Stromal cell of bone marrow (primary cell): ENCODE measurements around the gene TMEM132A.
A peak's percentile ranks its signal among the peaks of the same experiment; 100 is the strongest.

Source experiments
- DNase-seq: peaks from one replicate; pipeline ENCODE4 v3.0.0-alpha.2; 2012; ENCODE audit warnings: low read depth

The TMEM132A gene

DNA sequence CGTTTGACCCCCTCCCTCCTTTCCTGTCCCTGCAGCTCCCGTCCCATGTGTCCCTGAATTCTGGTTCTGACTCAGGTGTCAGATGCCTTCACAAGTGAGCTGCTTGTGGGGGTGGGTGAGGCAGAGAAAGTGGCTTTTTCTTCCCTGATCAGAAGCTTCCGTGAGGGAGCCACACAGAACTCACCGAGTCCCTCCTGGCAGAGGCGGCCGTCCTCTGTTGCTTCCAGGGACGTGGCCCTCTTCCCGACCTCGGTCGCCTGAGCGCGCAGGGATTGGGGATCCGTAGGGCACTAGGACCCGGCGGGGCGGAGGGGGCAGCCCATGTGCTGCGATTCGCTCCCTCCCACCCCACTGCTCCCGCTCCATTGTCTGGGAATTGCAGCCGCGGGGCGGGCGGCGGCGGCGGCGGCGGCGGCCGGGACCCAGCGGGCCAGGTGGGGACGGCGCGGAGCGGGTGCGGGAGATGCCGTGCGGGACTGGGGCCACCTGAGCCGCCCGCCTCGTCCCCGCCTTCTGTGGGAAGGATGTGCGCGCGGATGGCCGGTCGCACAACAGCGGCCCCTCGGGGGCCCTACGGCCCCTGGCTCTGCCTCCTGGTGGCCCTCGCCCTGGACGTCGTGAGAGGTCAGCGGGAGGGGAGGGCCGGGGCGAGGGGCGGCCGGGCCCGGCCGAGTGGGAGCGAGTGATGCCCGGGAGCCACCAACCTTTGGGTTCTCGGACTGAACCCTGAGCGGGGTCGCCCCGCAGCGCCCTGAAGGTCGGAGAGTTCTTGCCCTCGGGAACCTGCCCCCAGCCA is at the start of gene TMEM132A:
Gene TMEM132A (plus strand): TSS at position 351 of the 796 bp plus-strand sequence. CDS start 174 bp downstream, at position 525.
- peak; percentile 38 for DNase-seq

- no peak for DNase-seq
These were observed 48.7 kb upstream of the TMEM132A start for GRCh38 chr11:60875366-60876167.

DNA sequence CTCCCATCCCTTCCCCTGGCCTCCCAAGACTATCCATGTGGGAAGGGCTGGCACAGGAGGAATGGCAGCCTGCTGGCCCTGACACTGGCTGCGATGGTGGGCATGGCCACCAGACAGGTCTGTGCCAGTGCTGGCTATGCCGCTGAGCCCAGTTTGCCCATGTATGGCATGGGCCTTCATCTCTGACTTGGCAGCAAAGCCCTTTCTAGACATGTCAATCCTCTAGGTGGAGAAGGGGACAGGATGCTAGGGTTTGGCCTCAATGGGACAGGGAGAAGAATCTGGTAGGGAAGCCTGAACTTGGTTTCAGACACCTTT is 48.1 kb upstream of the TMEM132A start:
- no peak for DNase-seq

DNA sequence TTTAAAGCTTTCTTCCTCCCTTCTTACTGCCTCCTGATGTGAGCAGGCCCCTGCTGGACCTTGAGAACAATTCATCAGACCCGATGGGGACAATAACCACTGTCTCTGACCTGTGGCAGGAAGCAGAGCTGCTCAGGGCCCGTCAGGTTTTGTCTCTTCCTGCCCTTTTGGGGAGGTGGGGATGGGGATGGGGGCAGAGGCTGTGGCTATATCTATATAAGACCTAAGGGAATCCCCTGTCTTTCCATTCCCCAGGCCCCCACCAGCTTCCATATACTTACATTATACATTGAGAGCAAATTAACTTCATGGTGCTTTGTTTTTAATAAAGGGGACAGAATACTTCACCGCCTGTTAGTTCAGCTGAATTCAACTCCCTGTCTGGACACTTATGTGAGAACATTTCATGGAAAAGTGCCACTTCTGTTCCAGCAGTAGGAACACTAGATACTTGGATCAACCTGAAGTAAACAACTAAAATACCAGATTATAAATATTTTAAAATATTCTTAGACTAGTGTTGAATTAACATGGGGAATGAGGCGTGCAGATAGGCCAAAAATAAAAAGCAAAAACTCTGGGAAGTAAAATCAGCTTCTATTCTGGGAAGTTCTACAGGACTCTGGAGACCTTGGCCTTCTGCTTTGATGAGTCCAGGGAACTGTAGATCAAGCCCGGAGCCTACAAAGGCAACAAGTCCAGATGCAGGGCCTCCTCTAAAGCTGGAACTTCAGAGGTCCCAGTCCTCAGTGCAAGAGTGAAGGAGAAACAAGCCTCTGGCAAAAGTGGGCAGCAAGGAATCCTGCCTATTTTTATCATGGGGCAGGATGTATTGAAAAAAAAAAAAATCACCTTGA is 45.8 kb upstream of the TMEM132A start:
- DNase-seq: no peak

DNA sequence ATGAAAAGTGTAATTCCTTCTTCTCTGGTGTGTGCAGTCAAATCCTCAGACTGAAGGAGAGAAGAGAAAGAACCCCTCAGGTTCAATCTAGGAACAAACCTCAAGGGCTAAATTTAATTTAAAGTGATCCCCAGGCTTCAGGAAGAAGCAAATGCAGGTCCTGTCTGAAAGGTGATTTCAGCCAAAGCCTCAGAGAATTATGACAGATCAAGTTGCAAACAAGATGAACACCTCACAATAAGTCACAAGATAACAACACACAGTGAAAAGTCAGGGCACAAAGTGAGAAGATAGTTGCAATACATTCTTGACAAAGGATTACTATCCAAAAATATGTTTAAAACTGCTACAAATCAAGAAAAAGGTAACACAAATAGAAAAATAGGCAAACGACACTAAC is 45.2 kb upstream of the TMEM132A start:
- no peak for DNase-seq

- no peak for DNase-seq
These were observed 44.2 kb upstream of the TMEM132A start for GRCh38 chr11:60879971-60880588.

DNA sequence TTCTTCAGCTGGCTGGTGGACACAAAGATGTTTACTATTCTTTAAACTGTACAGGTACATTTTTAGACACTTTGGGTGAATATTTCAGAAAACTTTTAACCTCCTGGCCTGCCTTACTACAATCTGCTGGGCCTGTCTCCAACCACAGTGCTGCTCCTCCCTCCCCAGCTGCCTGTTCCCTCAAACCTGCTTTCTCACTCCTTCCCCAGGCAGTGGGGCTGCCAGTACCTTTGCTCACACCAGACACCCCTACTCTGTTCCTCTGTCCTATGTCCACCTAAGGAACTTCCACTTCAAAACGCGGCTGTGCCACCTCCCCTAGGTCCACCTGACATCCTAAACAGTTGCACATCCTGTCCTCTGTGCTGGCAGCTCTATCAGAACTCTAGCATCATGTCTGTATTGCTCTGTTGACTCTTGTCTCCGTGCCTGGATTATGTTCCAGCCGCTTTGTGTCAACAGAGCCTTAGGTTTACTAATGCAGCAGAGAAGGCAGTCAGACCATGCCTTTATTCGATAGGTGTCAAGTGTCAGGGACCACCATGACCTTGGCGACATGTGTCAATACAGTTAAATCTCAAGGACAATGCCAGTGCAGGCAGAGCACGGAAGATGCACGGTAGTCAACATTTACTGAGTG is 43.5 kb upstream of the TMEM132A start:
- DNase-seq: no peak

- no peak for DNase-seq
These were observed 36.7 kb upstream of the TMEM132A start for GRCh38 chr11:60887556-60887955.

GRCh38 chr11:60889869-60890311 is 34.4 kb upstream of the TMEM132A start:
- no peak for DNase-seq

GRCh38 chr11:60890696-60891095 is 33.6 kb upstream of the TMEM132A start:
- no peak for DNase-seq

- no peak for DNase-seq
These were observed 33.0 kb upstream of the TMEM132A start for GRCh38 chr11:60891103-60891741.

DNA sequence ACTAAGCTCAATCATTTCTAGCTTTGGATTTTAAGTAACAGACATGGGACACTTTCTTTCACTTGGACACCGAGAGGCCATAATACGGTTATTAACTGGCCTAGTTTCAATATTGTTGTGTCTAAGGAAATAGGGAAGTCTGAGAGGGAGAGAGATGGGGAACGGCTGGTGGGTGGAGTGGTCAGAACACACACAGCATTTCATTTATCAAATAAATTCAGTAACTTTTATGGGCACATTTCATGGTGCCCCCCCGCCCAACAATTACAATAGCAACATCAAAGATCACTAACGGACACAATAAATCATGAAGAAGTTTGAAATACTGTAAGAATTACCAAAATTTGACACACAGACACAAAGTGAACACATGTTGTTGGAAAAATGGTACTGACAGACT is 28.6 kb upstream of the TMEM132A start:
- DNase-seq: no peak

GRCh38 chr11:60897496-60897895 is 26.8 kb upstream of the TMEM132A start:
- DNase-seq: no peak

DNA sequence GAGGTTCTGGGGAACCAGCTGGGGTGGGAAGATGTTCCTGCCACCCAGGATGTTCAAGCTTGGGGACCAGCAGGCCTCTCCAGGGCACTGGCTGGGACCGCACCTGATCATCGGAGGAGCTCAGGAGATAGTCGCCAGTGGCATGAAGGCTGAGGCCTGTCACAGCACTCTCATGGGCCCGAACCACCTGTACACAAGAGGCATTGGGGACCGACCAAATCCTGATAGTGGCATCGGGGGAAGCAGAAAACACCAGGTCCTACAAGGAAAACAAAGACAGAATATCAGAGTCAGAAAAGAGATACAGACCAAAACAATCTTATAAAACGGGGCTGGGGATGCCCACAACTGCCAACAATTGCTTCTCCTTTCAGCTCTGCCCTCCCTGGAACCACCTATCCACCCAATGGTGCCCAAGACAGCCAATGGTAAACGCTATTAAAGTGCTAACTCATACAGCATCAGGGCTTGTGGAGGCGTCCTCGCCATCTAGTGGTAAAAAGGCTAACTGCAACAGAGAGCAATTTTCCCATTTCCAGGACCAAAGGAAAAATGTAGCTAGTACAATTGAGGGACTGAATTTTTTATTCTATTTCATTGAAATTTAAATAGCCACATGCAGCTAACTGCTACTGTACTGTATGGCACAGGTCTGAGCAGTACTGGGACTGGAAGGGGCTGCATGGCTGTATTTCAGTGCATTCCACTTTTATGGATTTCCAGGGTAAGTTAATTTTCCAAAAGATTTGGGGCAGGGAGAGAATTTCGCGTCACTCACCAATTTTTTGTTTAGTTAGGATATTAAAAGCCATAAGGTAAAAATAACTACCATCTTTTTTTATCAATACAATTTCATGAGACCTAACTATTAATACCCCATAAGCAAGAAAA is 25.0 kb upstream of the TMEM132A start:
- peak; percentile 53 for DNase-seq

GRCh38 chr11:60899977-60900376 is 24.3 kb upstream of the TMEM132A start:
- no peak for DNase-seq

GRCh38 chr11:60900673-60901404 is 23.4 kb upstream of the TMEM132A start:
- DNase-seq: no peak

DNA sequence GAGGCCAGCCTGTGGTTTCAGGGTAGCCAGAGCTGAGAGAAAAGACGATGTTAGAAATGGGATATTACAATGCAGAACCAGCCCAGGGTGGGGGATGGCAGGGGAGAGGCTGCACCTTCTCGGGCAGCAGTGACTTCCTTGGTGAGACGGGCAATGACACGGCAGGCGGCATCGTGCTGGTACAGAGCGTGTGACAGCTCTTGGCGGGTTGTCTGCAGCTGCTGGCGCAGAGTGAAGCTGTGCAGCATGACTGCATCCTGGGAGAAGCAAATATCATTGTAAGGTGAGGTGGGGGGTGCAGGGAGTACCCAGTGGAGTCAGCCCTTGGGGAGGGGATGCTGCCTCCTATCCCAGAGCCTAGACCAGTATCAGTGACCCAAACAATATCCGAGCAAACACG is 21.6 kb upstream of the TMEM132A start:
- DNase-seq: no peak

DNA sequence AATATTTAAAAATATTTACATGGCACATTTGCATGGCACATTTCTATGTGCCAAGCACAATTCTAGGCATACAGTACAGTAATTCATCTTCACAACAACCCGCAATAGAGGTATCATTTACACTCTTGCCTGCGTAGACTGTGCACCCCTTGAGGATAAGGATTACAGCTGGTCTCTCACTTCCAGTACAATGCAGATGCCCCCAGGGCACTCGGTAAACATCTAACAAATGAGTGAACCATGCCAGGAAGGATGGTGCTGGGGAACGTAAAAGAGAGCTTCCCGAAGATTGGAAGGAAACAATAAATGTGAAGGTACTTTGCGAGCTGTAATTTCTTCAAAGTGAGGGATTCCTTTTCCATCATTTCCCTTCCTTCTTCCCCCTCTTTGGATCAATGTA is 19.2 kb upstream of the TMEM132A start:
- no peak for DNase-seq

- DNase-seq: peak; percentile 36
These were observed 18.6 kb upstream of the TMEM132A start for GRCh38 chr11:60905551-60906113.
